Mesothelial cell of epicardium (in vitro differentiated cells): ENCODE data around the gene ADAM12. TPM values are rescaled to one million over a fixed set of nuclear protein-coding genes. Genes with fewer than 3 reads are reported as not detected.
A peak's percentile ranks its signal among the peaks of the same experiment; 100 is the strongest.

Experiments used
- DNase-seq, 2 experiments: peaks; one replicate each; pipeline ENCODE4 v3.0.0; 2021; ENCODE audit warnings: low spot score in 2 of 2; ENCODE audit not compliant: unreplicated experiment in 2 of 2
- H3K27ac Mint-ChIP-seq: 2 replicates; pipeline ENCODE4 v1.8.0; 2021; ENCODE audit warnings: mixed read lengths
- H3K27me3 Mint-ChIP-seq: 2 replicates; pipeline ENCODE4 v1.8.0; 2021; ENCODE audit warnings: low read depth, mixed read lengths
- H3K36me3 Mint-ChIP-seq: 2 replicates; pipeline ENCODE4 v1.8.0; 2021; ENCODE audit warnings: mixed read lengths
- H3K4me1 Mint-ChIP-seq: 2 replicates; pipeline ENCODE4 v1.8.0; 2021; ENCODE audit warnings: mixed read lengths
- H3K4me3 Mint-ChIP-seq: 2 replicates; pipeline ENCODE4 v1.8.0; 2021; ENCODE audit warnings: mild to moderate bottlenecking, moderate library complexity, mixed read lengths
- H3K9me3 Mint-ChIP-seq: 2 replicates; pipeline ENCODE4 v1.8.0; 2021; ENCODE audit warnings: mixed read lengths
- total RNA-seq: library from RNA; stranded (reverse); gene quantifications from 3 replicates; pipeline ENCODE4 v1.2.1, GENCODE V29; 2021
- TF ChIP-seq, protein P1 (sequence below): fragments of 200-600 bp; sonication (generic); IDR thresholded peaks from one replicate; pipeline ENCODE4 v1.5.0; 2021; ENCODE audit warnings: antibody characterized with exemption; ENCODE audit not compliant: unreplicated experiment

Gene ADAM12
- total RNA-seq, 1 donor from 2014 or later, result 13.3 TPM

DNA sequence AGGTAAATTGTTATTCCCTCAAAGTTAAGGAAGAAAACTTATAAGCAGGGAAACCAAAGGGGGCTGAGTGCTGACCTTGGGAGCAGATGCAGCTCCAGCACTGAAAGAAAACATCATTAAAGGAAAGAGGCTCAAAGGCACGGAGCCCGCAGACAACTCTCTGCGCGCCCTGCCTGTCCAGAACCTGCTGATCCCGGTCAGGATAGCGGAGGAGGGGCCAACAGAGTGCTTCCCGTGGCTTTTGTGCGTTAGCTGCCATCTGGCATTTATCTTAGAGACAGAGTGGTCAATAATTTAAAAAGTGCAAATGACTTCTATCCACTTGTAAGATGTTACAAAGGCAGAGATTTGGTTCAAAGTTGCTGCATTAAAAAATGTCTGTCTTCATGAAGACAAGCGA, 329.8 kb downstream of the ADAM12 start:
- Mint-ChIP-seq H3K4me3 (no peak overlapping the region), H3K27me3 (peaks cover 6% of the 10 kb centered on the region), H3K4me1 (peaks cover 13% of the 10 kb centered on the region), H3K27ac (peak overlapping the region; percentile 61), H3K36me3 (no peaks in the 10 kb centered on the region), H3K9me3 (peaks cover 7% of the 10 kb centered on the region)
- no peak for DNase-seq
- TF ChIP-seq, protein P1, sequence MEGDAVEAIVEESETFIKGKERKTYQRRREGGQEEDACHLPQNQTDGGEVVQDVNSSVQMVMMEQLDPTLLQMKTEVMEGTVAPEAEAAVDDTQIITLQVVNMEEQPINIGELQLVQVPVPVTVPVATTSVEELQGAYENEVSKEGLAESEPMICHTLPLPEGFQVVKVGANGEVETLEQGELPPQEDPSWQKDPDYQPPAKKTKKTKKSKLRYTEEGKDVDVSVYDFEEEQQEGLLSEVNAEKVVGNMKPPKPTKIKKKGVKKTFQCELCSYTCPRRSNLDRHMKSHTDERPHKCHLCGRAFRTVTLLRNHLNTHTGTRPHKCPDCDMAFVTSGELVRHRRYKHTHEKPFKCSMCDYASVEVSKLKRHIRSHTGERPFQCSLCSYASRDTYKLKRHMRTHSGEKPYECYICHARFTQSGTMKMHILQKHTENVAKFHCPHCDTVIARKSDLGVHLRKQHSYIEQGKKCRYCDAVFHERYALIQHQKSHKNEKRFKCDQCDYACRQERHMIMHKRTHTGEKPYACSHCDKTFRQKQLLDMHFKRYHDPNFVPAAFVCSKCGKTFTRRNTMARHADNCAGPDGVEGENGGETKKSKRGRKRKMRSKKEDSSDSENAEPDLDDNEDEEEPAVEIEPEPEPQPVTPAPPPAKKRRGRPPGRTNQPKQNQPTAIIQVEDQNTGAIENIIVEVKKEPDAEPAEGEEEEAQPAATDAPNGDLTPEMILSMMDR, result no peak

DNA sequence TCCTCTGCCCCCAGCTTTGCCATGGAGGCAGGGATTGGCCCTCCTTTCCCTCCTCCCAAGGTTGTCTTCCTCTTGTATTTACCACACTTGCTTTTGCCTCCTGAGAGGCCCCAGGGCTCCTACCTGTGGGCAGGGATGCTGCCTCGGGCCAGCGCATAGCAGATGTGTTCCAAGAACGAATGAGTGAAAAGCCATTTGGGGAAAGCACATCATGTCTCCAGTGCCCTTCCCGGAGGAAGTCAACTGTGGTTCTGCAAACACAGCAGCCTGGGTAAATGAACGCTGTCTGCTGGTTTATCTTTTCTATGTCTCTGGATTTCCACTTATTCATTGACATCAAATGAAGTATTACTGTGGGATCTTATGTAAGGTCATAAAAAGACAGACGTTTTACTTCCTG, 330.2 kb downstream of the ADAM12 start:
- TF ChIP-seq, protein P1, result no peak
- Mint-ChIP-seq H3K4me1 (peaks cover 10% of the 10 kb centered on the region), H3K27me3 (peaks cover 6% of the 10 kb centered on the region), H3K36me3 (no peaks in the 10 kb centered on the region), H3K4me3 (no peak overlapping the region), H3K27ac (peak overlapping the region; percentile 61), H3K9me3 (peaks cover 7% of the 10 kb centered on the region)
- DNase-seq, result no peak

DNA sequence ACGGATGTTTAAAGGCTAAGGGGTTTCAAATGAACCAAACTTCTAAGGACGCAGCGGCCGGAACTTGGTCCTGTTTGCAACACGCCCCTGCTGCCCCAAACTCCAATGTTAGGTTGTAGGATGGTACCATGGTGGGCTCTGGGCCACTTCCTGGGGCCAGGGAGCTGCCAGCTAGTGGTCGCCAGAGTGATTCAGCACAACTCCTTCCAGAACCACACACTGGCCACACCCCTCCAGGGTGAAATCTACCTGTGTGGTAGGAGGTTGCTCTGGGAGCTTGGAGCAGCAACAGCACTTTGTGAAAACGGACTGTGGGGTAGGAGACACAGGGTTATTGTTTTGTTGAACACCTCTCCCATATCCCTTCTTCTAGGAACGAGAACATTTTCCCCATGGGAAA, 330.8 kb downstream of the ADAM12 start:
- TF ChIP-seq, protein P1, result no peak
- H3K9me3 Mint-ChIP-seq, result peaks cover 7% of the 10 kb centered on the region
- H3K27ac Mint-ChIP-seq, result no peak overlapping the region
- H3K4me1 Mint-ChIP-seq, result peaks cover 9% of the 10 kb centered on the region
- no peak for DNase-seq
- H3K36me3 Mint-ChIP-seq, result no peaks in the 10 kb centered on the region
- H3K27me3 Mint-ChIP-seq, result peaks cover 12% of the 10 kb centered on the region
- H3K4me3 Mint-ChIP-seq, result no peak overlapping the region

DNA sequence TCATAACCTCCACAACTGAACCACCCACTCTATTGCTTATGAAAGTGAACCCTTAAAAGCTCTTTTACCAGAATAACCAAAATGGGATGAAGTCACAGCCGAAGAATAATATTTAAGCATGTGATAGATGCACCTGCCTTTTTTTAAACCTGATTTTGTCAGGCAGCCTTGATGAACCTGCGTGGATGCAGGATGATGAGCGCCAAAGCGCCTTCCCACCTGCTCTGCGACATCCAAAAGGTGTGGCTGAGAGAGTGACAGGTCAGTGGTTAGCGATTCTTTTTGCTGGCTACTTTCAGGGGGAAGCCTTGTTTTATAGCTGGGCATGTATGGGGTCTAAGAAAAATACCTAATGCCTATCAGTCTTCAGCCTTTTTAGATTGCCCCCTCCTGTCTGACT, 334.1 kb downstream of the ADAM12 start:
- H3K27ac Mint-ChIP-seq, result no peak overlapping the region

DNA sequence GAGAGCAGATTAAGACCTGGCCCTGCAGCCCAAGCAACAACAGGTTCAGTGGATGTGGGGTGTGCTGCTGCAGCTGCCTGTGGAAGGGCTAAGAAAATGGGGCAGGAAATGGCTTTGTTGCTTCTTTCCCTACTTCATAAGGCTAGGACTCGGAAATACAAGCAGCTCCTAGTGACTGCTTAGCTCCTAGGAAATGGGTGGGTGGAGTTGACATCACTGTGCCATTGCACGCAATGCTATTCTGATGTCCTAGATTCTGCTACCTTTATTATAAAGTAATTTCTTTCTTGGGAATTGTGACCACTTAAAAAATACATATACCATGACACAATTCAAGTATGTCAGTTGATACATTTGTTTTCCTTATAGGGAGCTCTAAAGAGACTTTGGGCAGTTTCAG, 336.1 kb downstream of the ADAM12 start:
- TF ChIP-seq, protein P1, result no peak
- no peak for DNase-seq
- Mint-ChIP-seq H3K9me3 (peaks cover 2% of the 10 kb centered on the region), H3K36me3 (no peaks in the 10 kb centered on the region), H3K27ac (no peak overlapping the region), H3K4me3 (no peak overlapping the region), H3K4me1 (peaks cover 2% of the 10 kb centered on the region), H3K27me3 (peaks cover 34% of the 10 kb centered on the region)

More for the DNA sequence above, 334.1 kb downstream of the ADAM12 start:
- H3K4me1 Mint-ChIP-seq, result peaks cover 9% of the 10 kb centered on the region
- no peak for DNase-seq
- TF ChIP-seq, protein P1, result no peak
- peaks cover 2% of the 10 kb centered on the region for H3K9me3 Mint-ChIP-seq
- no peak overlapping the region for H3K4me3 Mint-ChIP-seq
- H3K27me3 Mint-ChIP-seq, result peaks cover 34% of the 10 kb centered on the region
- no peaks in the 10 kb centered on the region for H3K36me3 Mint-ChIP-seq
